ENCODE data around the gene DCLK3.

The DCLK3 gene

GRCh38 chr3:36763850-36764703, at the start of gene DCLK3:
Gene DCLK3 (minus strand): TSS chr3:36764553. CDS start chr3:36764263, 290 bp downstream.
- peak within 1 kb of the TSS; percentile 39 for H3K4me3 ChIP-seq (ENCODE audit: low read length)
- peak; percentile 21 for TF ChIP-seq CTCF (conservative IDR thresholded peaks at IDR 0.05; ENCODE audit: low read depth, low read length)
- DNase-seq (ENCODE audit: low read depth), result no peak

GRCh38 chr3:36813305-36813704, 49.0 kb upstream of the DCLK3 start:
- TF ChIP-seq CTCF (conservative IDR thresholded peaks at IDR 0.05; ENCODE audit: low read depth, low read length), result no peak
- no peak for DNase-seq (ENCODE audit: low read depth)
- H3K4me3 ChIP-seq (ENCODE audit: low read length), result no peak overlapping the region

- DNase-seq (ENCODE audit: low read depth), result no peak
- TF ChIP-seq CTCF (conservative IDR thresholded peaks at IDR 0.05; ENCODE audit: low read depth, low read length), result no peak
- no peak overlapping the region for H3K4me3 ChIP-seq (ENCODE audit: low read length)
These were observed 47.9 kb upstream of the DCLK3 start for GRCh38 chr3:36812240-36812639.

- no peak for DNase-seq (ENCODE audit: low read depth)
- TF ChIP-seq CTCF (conservative IDR thresholded peaks at IDR 0.05; ENCODE audit: low read depth, low read length), result no peak
- no peak overlapping the region for H3K4me3 ChIP-seq (ENCODE audit: low read length)
These were observed 47.4 kb upstream of the DCLK3 start for GRCh38 chr3:36811768-36812167.

GRCh38 chr3:36804295-36805055, 40.1 kb upstream of the DCLK3 start:
- H3K4me3 ChIP-seq (ENCODE audit: low read length), result no peak overlapping the region
- no peak for DNase-seq (ENCODE audit: low read depth)
- no peak for TF ChIP-seq CTCF (conservative IDR thresholded peaks at IDR 0.05; ENCODE audit: low read depth, low read length)

GRCh38 chr3:36803091-36803791, 38.9 kb upstream of the DCLK3 start:
- TF ChIP-seq CTCF (conservative IDR thresholded peaks at IDR 0.05; ENCODE audit: low read depth, low read length), result no peak
- no peak overlapping the region for H3K4me3 ChIP-seq (ENCODE audit: low read length)
- DNase-seq (ENCODE audit: low read depth), result no peak
